ENCODE measurements around the gene DNAJC7. TPM values are rescaled to one million over a fixed set of nuclear protein-coding genes. Genes with fewer than 3 reads are reported as not detected.

The DNAJC7 gene
- total RNA-seq, 4 donors from 2014 or later = 70.1 to 79.6 (median 76.4) TPM

GRCh38 chr17:41957869-41958439, 59.3 kb downstream of the DNAJC7 start:
- TF ChIP-seq CTCF (IDR thresholded peaks at IDR 0.05; ENCODE audit: low read depth) = no peak

- no peak for TF ChIP-seq CTCF (IDR thresholded peaks at IDR 0.05; ENCODE audit: low read depth)
Measured at GRCh38 chr17:41957031-41957868, 60.0 kb downstream of the DNAJC7 start.

- no peak for TF ChIP-seq CTCF (IDR thresholded peaks at IDR 0.05; ENCODE audit: low read depth)
Measured at GRCh38 chr17:41956522-41956921, 60.7 kb downstream of the DNAJC7 start.

GRCh38 chr17:41948762-41949460, 68.3 kb downstream of the DNAJC7 start:
- TF ChIP-seq CTCF (IDR thresholded peaks at IDR 0.05; ENCODE audit: low read depth) = no peak

- TF ChIP-seq CTCF (IDR thresholded peaks at IDR 0.05; ENCODE audit: low read depth) = no peak
Measured at GRCh38 chr17:41944943-41945342, 72.3 kb downstream of the DNAJC7 start.

GRCh38 chr17:41943492-41943891, 73.7 kb downstream of the DNAJC7 start:
- TF ChIP-seq CTCF (IDR thresholded peaks at IDR 0.05; ENCODE audit: low read depth) = no peak

Data from subcutaneous adipose tissue (tissue), 4 donors.